ENCODE data around the gene GNAT2.

The GNAT2 gene

GRCh38 chr1:109641861-109642260 is 22.4 kb upstream of the GNAT2 start:
- DNase-seq (ENCODE audit: low spot score): no peak

GRCh38 chr1:109641078-109641740 is 21.8 kb upstream of the GNAT2 start:
- peak; percentile 37 for DNase-seq (ENCODE audit: low spot score)

GRCh38 chr1:109640285-109640865 is 21.0 kb upstream of the GNAT2 start:
- DNase-seq (ENCODE audit: low spot score): peak; percentile 92

- peak; percentile 49 for DNase-seq (ENCODE audit: low spot score)
Measured at GRCh38 chr1:109639841-109640184, 20.4 kb upstream of the GNAT2 start.

GRCh38 chr1:109639063-109639840 is 19.8 kb upstream of the GNAT2 start:
- DNase-seq (ENCODE audit: low spot score): peak; percentile 43

GRCh38 chr1:109637446-109637845 is 18.0 kb upstream of the GNAT2 start:
- DNase-seq (ENCODE audit: low spot score): no peak

GRCh38 chr1:109636201-109636952 is 17.0 kb upstream of the GNAT2 start:
- peak; percentile 47 for DNase-seq (ENCODE audit: low spot score)

GRCh38 chr1:109635862-109636200 is 16.4 kb upstream of the GNAT2 start:
- DNase-seq (ENCODE audit: low spot score): no peak

- DNase-seq (ENCODE audit: low spot score): peak; percentile 39
Measured at GRCh38 chr1:109634771-109635750, 15.6 kb upstream of the GNAT2 start.

GRCh38 chr1:109634292-109634691 is 14.9 kb upstream of the GNAT2 start:
- peak; percentile 29 for DNase-seq (ENCODE audit: low spot score)

GRCh38 chr1:109632671-109633346 is 13.4 kb upstream of the GNAT2 start:
- peak; percentile 45 for DNase-seq (ENCODE audit: low spot score)

GRCh38 chr1:109631513-109632505 is 12.4 kb upstream of the GNAT2 start:
- DNase-seq (ENCODE audit: low spot score): no peak

GRCh38 chr1:109630898-109631512 is 11.6 kb upstream of the GNAT2 start:
- DNase-seq (ENCODE audit: low spot score): no peak

- DNase-seq (ENCODE audit: low spot score): peak; percentile 73
Measured at GRCh38 chr1:109630081-109630897, 10.9 kb upstream of the GNAT2 start.

GRCh38 chr1:109629372-109630030 is 10.1 kb upstream of the GNAT2 start:
- DNase-seq (ENCODE audit: low spot score): no peak

GRCh38 chr1:109628540-109629321 is 9.3 kb upstream of the GNAT2 start:
- no peak for DNase-seq (ENCODE audit: low spot score)

Data from ecto neural progenitor cell (in vitro differentiated cells).